DMS53 (cell line): ENCODE measurements around the gene RNF187.
"Not testable (repeated sequence)": the region's sequence is repeated elsewhere in the genome, so short reads cannot be mapped to it uniquely, and the experiment has no call there.

Experiments
- DNase-seq: peaks from one replicate; lab custom pipeline; 2025; lab: John Stamatoyannopoulos, UW

The RNF187 gene

GRCh38 chr1:228460821-228461220 is 26.4 kb upstream of the RNF187 start:
- DNase-seq, result no peak

- DNase-seq, result no peak
These were observed 24.6 kb upstream of the RNF187 start for GRCh38 chr1:228462560-228462959.

- DNase-seq, result no peak
These were observed 24.1 kb upstream of the RNF187 start for GRCh38 chr1:228463009-228463558.

- DNase-seq, result peak; percentile 54
These were observed 23.4 kb upstream of the RNF187 start for GRCh38 chr1:228463559-228464455.

GRCh38 chr1:228464487-228464983 is 22.6 kb upstream of the RNF187 start:
- DNase-seq, result no peak

GRCh38 chr1:228465141-228465540 is 22.0 kb upstream of the RNF187 start:
- DNase-seq, result no peak

- no peak for DNase-seq
These were observed 21.5 kb upstream of the RNF187 start for GRCh38 chr1:228465571-228466146.

- not testable (repeated sequence) for DNase-seq
These were observed 19.0 kb upstream of the RNF187 start for GRCh38 chr1:228468188-228468587.

- DNase-seq, result no peak
These were observed 17.6 kb upstream of the RNF187 start for GRCh38 chr1:228469413-228470162.

- DNase-seq, result no peak
These were observed 15.9 kb upstream of the RNF187 start for GRCh38 chr1:228471154-228471761.

GRCh38 chr1:228471762-228472398 is 15.3 kb upstream of the RNF187 start:
- peak; percentile 78 for DNase-seq

GRCh38 chr1:228472655-228473054 is 14.5 kb upstream of the RNF187 start:
- no peak for DNase-seq

GRCh38 chr1:228474507-228474906 is 12.7 kb upstream of the RNF187 start:
- no peak for DNase-seq

- DNase-seq, result no peak
These were observed 11.4 kb upstream of the RNF187 start for GRCh38 chr1:228475812-228476211.

- DNase-seq, result no peak
These were observed 9.9 kb upstream of the RNF187 start for GRCh38 chr1:228477263-228477662.

GRCh38 chr1:228478326-228478725 is 8.9 kb upstream of the RNF187 start:
- DNase-seq, result no peak

- no peak for DNase-seq
These were observed 8.1 kb upstream of the RNF187 start for GRCh38 chr1:228478912-228479711.

GRCh38 chr1:228483789-228484188 is 3.4 kb upstream of the RNF187 start:
- no peak for DNase-seq

GRCh38 chr1:228486596-228487335 is 416 bp upstream of the RNF187 start:
- peak; percentile 95 for DNase-seq
